Neural cell (in vitro differentiated cells): ENCODE results near the gene ASIC2. TPM values are rescaled to one million over a fixed set of nuclear protein-coding genes. Genes with fewer than 3 reads are reported as not detected.

Source experiments
- H2AFZ ChIP-seq: fragments of 200-600, 300-800 bp; sonication (generic), shearing (Covaris generic); 2 replicates; pipeline ENCODE4 v1.6.0; 2014; ENCODE audit warnings: low read depth, mild to moderate bottlenecking, antibody characterized with exemption, low read length, moderate library complexity
- H3F3A ChIP-seq: fragments of 200-600 bp; shearing (Covaris generic); 2 replicates; pipeline ENCODE4 v1.6.1; 2016; ENCODE audit warnings: mild to moderate bottlenecking, moderate library complexity, mixed read lengths, antibody characterized with exemption, low read length; ENCODE audit not compliant: insufficient read depth, poor library complexity, severe bottlenecking
- H3K27ac ChIP-seq: fragments of 200-600, 300-800 bp; sonication (generic), shearing (Covaris generic); 2 replicates; pipeline ENCODE4 v1.5.1; 2014; ENCODE audit warnings: mild to moderate bottlenecking, low read length, moderate library complexity
- H3K27me3 ChIP-seq: fragments of 300-800, 200-600 bp; sonication (generic), shearing (Covaris generic); 2 replicates; pipeline ENCODE4 v1.6.0; 2014; ENCODE audit warnings: mild to moderate bottlenecking, low read depth, low read length, moderate library complexity; ENCODE audit not compliant: insufficient read depth
- H3K36me3 ChIP-seq: fragments of 300-800, 200-600 bp; sonication (generic), shearing (Covaris generic); 2 replicates; pipeline ENCODE4 v1.5.1; 2014; ENCODE audit warnings: mild to moderate bottlenecking, antibody characterized with exemption, low read length, moderate library complexity; ENCODE audit not compliant: insufficient read depth
- H3K4me2 ChIP-seq: fragments of 300-800, 200-600 bp; sonication (generic), shearing (Covaris generic); 2 replicates; pipeline ENCODE4 v1.6.0; 2014; ENCODE audit warnings: mild to moderate bottlenecking, low read length
- H3K4me3 ChIP-seq: fragments of 300-800, 200-600 bp; sonication (generic), shearing (Covaris generic); 2 replicates; pipeline ENCODE4 v1.5.1; 2014; ENCODE audit warnings: mild to moderate bottlenecking, low read length, moderate library complexity
- H3K79me2 ChIP-seq: fragments of 200-600 bp; shearing (Covaris generic); replicated peaks from 2 replicates; pipeline ENCODE4 v1.6.0; 2014; ENCODE audit warnings: mild to moderate bottlenecking, low read length, moderate library complexity; ENCODE audit not compliant: insufficient read depth
- H3K9ac ChIP-seq: fragments of 300-800, 200-600 bp; sonication (generic), shearing (Covaris generic); 2 replicates; pipeline ENCODE4 v1.6.1; 2016; ENCODE audit warnings: mild to moderate bottlenecking, low read length, mixed read lengths
- H3K9me2 ChIP-seq: fragments of 200-600 bp; shearing (Covaris generic); 2 replicates; pipeline ENCODE4 v1.6.1; 2016; ENCODE audit warnings: mild to moderate bottlenecking, low read length, mixed read lengths; ENCODE audit not compliant: insufficient read depth
- H3K9me3 ChIP-seq: fragments of 200-600, 300-800 bp; sonication (generic), shearing (Covaris generic); 2 replicates; pipeline ENCODE4 v1.6.1; 2016; ENCODE audit warnings: mild to moderate bottlenecking, mixed run types, low read length, moderate library complexity, mixed read lengths
- H4K20me1 ChIP-seq: fragments of 200-600 bp; shearing (Covaris generic); 2 replicates; pipeline ENCODE4 v1.6.1; 2016; ENCODE audit warnings: mild to moderate bottlenecking, mixed run types; ENCODE audit not compliant: insufficient read depth
- CTCF ChIP-seq: fragments of 450-650 bp; IDR thresholded peaks from 2 replicates; pipeline ENCODE4 v1.5.1; 2014; ENCODE audit warnings: antibody characterized with exemption, mild to moderate bottlenecking, moderate library complexity; ENCODE audit not compliant: poor library complexity, severe bottlenecking
- EP300 ChIP-seq: fragments of 450-650 bp; conservative IDR thresholded peaks from 2 replicates; pipeline ENCODE4 v1.6.1; 2014; ENCODE audit warnings: antibody characterized with exemption, mild to moderate bottlenecking, moderate library complexity; ENCODE audit not compliant: poor library complexity, severe bottlenecking
- EZH2 ChIP-seq: fragments of 200-600, 300-800 bp; shearing (Covaris generic), sonication (generic); IDR thresholded peaks from 2 replicates; pipeline ENCODE4 v1.6.1; 2014; ENCODE audit warnings: antibody characterized with exemption, low read length, borderline replicate concordance, mild to moderate bottlenecking; ENCODE audit not compliant: insufficient read depth, poor library complexity, severe bottlenecking
- MXI1 ChIP-seq: fragments of 450-650 bp; conservative IDR thresholded peaks from 2 replicates; pipeline ENCODE4 v1.6.1; 2014; ENCODE audit warnings: antibody characterized with exemption, mild to moderate bottlenecking; ENCODE audit not compliant: poor library complexity, severe bottlenecking
- POLR2AphosphoS5 ChIP-seq: IDR thresholded peaks from 2 replicates; pipeline ENCODE4 v1.6.1; 2012
- RAD21 ChIP-seq: fragments of 450-650 bp; conservative IDR thresholded peaks from 2 replicates; pipeline ENCODE4 v1.6.1; 2014; ENCODE audit warnings: antibody characterized with exemption, mild to moderate bottlenecking, moderate library complexity
- REST ChIP-seq: IDR thresholded peaks from 2 replicates; pipeline ENCODE4 v1.6.1; 2012; ENCODE audit warnings: borderline replicate concordance
- TAF1 ChIP-seq: IDR thresholded peaks from 2 replicates; pipeline ENCODE4 v1.6.1; 2012; ENCODE audit warnings: low read depth
- polyA plus RNA-seq: library from polyadenylated mRNA; depleted of rRNA; stranded (reverse); fragments of >200 nt; gene quantifications from 2 replicates; pipeline ENCODE4 v1.2.3, GENCODE V29; 2014

ASIC2 gene
- polyA plus RNA-seq, 1 donor from 2014 or later: 2.4 TPM

GRCh38 chr17:33202021-33202420 is 91.1 kb downstream of the ASIC2 start:
- no peaks in the 10 kb centered on the region for H4K20me1 ChIP-seq

GRCh38 chr17:33201283-33201682 is 91.8 kb downstream of the ASIC2 start:
- no peaks in the 10 kb centered on the region for H3K9me3 ChIP-seq
- TF ChIP-seq CTCF (no peak), RAD21 (no peak), EP300 (no peak), TAF1 (no peak), EZH2 (no peak), POLR2AphosphoS5 (no peak), REST (no peak)

More at GRCh38 chr17:33202021-33202420, 91.1 kb downstream of the ASIC2 start:
- Histone ChIP-seq H3K79me2 (no peaks in the 10 kb centered on the region), H3K9me3 (no peaks in the 10 kb centered on the region), H3K27ac (no peak overlapping the region), H3K4me3 (no peak overlapping the region), H3K9me2 (no peaks in the 10 kb centered on the region), H3K4me2 (no peak overlapping the region), H3K27me3 (no peaks in the 10 kb centered on the region), H3K9ac (no peak overlapping the region), H2AFZ (no peak overlapping the region), H3F3A (no peaks in the 10 kb centered on the region), H3K36me3 (no peaks in the 10 kb centered on the region)
- TF ChIP-seq MXI1 (no peak), POLR2AphosphoS5 (no peak), REST (no peak), EZH2 (no peak), CTCF (no peak), TAF1 (no peak), RAD21 (no peak)

More at GRCh38 chr17:33201283-33201682, 91.8 kb downstream of the ASIC2 start:
- H3K9me2 ChIP-seq: no peaks in the 10 kb centered on the region
- no peaks in the 10 kb centered on the region for H3K36me3 ChIP-seq
- no peak overlapping the region for H3K9ac ChIP-seq
- H3K4me3 ChIP-seq: no peak overlapping the region
- no peak overlapping the region for H2AFZ ChIP-seq
- H3K79me2 ChIP-seq: no peaks in the 10 kb centered on the region
- H4K20me1 ChIP-seq: no peaks in the 10 kb centered on the region
- no peak overlapping the region for H3K27ac ChIP-seq
- no peaks in the 10 kb centered on the region for H3F3A ChIP-seq
- no peaks in the 10 kb centered on the region for H3K27me3 ChIP-seq
- H3K4me2 ChIP-seq: no peak overlapping the region
